ENCODE measurements around the gene STAG2. TPM values are rescaled to one million over a fixed set of nuclear protein-coding genes. Genes with fewer than 3 reads are reported as not detected.

The STAG2 gene
- total and polyA plus RNA-seq, 2 experiments from 2014 or later, result 16.5 to 70.9 TPM

- WGBS (ENCODE audit: low lambda C conversion rate, missing lambda C conversion rate), result 47% methylated on average over 35 of the region's 35 CpGs
- H3K4me2 ChIP-seq, result peak overlapping the region; percentile 80
- H3K79me2 ChIP-seq, result peaks cover 27% of the 10 kb centered on the region
- H3K27me3 ChIP-seq, result no peaks in the 10 kb centered on the region
- H3K9me3 ChIP-seq (ENCODE audit: low read depth), result no peaks in the 10 kb centered on the region
- H3K9me2 ChIP-seq (replicated peaks; ENCODE audit: insufficient read depth), result no peaks in the 10 kb centered on the region
- peaks cover 9% of the 10 kb centered on the region for H4K20me1 ChIP-seq (ENCODE audit: insufficient read depth, poor library complexity, severe bottlenecking)
- H3K4me1 ChIP-seq (ENCODE audit: insufficient read depth), result peaks cover 5% of the 10 kb centered on the region
- peak; percentile 27 for DNase-seq (ENCODE audit: low spot score)
- H2AFZ ChIP-seq, result peak overlapping the region; percentile 54
- TF ChIP-seq, protein P1, sequence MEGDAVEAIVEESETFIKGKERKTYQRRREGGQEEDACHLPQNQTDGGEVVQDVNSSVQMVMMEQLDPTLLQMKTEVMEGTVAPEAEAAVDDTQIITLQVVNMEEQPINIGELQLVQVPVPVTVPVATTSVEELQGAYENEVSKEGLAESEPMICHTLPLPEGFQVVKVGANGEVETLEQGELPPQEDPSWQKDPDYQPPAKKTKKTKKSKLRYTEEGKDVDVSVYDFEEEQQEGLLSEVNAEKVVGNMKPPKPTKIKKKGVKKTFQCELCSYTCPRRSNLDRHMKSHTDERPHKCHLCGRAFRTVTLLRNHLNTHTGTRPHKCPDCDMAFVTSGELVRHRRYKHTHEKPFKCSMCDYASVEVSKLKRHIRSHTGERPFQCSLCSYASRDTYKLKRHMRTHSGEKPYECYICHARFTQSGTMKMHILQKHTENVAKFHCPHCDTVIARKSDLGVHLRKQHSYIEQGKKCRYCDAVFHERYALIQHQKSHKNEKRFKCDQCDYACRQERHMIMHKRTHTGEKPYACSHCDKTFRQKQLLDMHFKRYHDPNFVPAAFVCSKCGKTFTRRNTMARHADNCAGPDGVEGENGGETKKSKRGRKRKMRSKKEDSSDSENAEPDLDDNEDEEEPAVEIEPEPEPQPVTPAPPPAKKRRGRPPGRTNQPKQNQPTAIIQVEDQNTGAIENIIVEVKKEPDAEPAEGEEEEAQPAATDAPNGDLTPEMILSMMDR (IDR thresholded peaks at IDR 0.05; ENCODE audit: poor library complexity), result no peak
- TF ChIP-seq EZH2phosphoT487 (IDR thresholded peaks at IDR 0.05; ENCODE audit: low read depth, severe bottlenecking, unreplicated experiment), result no peak
- H3K36me3 ChIP-seq (replicated peaks; ENCODE audit: insufficient read depth, low read depth), result no peaks in the 10 kb centered on the region
- H3K27ac ChIP-seq, result peak overlapping the region; percentile 98
- peak overlapping the region; percentile 47 for H3K4me3 ChIP-seq
These were observed 2.0 kb upstream of the STAG2 start for GRCh38 chrX:123959281-123960063.

DNA sequence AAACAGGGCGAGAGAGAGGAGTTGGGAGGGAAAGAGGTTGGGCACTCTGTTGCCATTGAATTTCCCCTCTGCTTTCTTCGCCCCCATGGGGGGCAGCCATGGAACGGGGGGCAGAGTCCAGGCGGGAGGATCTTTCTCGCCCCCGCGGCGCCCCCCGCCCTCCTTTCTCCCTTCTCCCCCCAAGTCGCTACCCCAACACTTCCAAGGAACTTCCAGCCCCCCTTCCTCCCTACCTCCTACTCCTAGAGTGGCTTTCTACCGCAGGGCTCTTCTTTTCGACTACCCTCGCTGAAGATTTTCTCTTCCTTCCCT, 594 bp upstream of the STAG2 start:
- Histone ChIP-seq H3K79me2 (peaks cover 42% of the 10 kb centered on the region), H3K4me2 (peak overlapping the region; percentile 65), H4K20me1 (ENCODE audit: insufficient read depth, poor library complexity, severe bottlenecking) (peaks cover 22% of the 10 kb centered on the region), H3K4me1 (ENCODE audit: insufficient read depth) (peaks cover 5% of the 10 kb centered on the region), H2AFZ (peak overlapping the region; percentile 67), H3K27ac (peak overlapping the region; percentile 100), H3K27me3 (no peaks in the 10 kb centered on the region), H3K9me2 (replicated peaks; ENCODE audit: insufficient read depth) (no peaks in the 10 kb centered on the region), H3K9me3 (ENCODE audit: low read depth) (no peaks in the 10 kb centered on the region), H3K4me3 (peak overlapping the region; percentile 80), H3K36me3 (replicated peaks; ENCODE audit: insufficient read depth, low read depth) (no peaks in the 10 kb centered on the region)
- 64% methylated on average over 4 of the region's 13 CpGs for WGBS (ENCODE audit: low lambda C conversion rate, missing lambda C conversion rate)
- TF ChIP-seq EZH2phosphoT487 (IDR thresholded peaks at IDR 0.05; ENCODE audit: low read depth, severe bottlenecking, unreplicated experiment) (no peak), EZH2 (IDR thresholded peaks at IDR 0.05; ENCODE audit: borderline replicate concordance) (no peak)
- TF ChIP-seq, protein P1 (IDR thresholded peaks at IDR 0.05; ENCODE audit: poor library complexity), result no peak
- DNase-seq (ENCODE audit: low spot score), result no peak

- no peak for TF ChIP-seq EZH2 (IDR thresholded peaks at IDR 0.05; ENCODE audit: borderline replicate concordance)
- no peak for DNase-seq (ENCODE audit: low spot score)
- peak overlapping the region; percentile 69 for H3K4me2 ChIP-seq
- H3K4me1 ChIP-seq (ENCODE audit: insufficient read depth), result peaks cover 5% of the 10 kb centered on the region
- H3K4me3 ChIP-seq, result peak overlapping the region; percentile 76
- H2AFZ ChIP-seq, result no peak overlapping the region
- peaks cover 31% of the 10 kb centered on the region for H4K20me1 ChIP-seq (ENCODE audit: insufficient read depth, poor library complexity, severe bottlenecking)
- no peaks in the 10 kb centered on the region for H3K9me3 ChIP-seq (ENCODE audit: low read depth)
- H3K27me3 ChIP-seq, result no peaks in the 10 kb centered on the region
- peaks cover 53% of the 10 kb centered on the region for H3K79me2 ChIP-seq
- H3K27ac ChIP-seq, result peak overlapping the region; percentile 100
- WGBS (ENCODE audit: low lambda C conversion rate, missing lambda C conversion rate), result 41% methylated on average over 21 of the region's 23 CpGs
- H3K9me2 ChIP-seq (replicated peaks; ENCODE audit: insufficient read depth), result no peaks in the 10 kb centered on the region
- H3K36me3 ChIP-seq (replicated peaks; ENCODE audit: insufficient read depth, low read depth), result no peaks in the 10 kb centered on the region
These were observed 531 bp downstream of the STAG2 start for GRCh38 chrX:123962006-123962467.

DNA sequence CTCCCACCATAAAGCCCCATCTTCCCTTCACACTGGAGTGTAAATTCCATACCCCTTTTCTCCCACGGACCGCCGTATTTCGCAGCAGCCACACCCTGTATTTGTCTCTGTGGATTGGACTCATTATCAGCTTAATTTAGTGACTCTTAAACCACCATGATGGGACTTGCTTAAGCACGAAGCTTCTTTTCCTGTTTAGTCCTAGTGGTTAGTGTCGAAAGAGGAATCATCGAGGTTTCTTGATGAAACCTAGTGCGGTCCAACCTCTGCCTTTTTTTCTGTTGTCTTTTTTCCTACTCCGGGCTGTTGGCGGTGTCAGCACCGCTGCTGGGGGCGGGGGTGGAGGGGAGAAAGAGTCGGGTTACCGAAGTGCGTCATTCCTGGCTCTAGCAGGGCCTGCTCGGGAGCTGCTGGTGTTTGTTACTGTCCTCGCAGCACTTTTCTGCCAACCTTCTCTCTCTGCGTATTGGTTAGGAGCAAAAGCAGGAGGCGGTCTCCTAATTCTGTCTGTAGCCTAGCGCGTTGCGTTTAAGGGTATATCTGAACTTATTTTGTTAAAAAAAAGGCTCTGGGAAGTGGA, 1.4 kb downstream of the STAG2 start:
- peak overlapping the region; percentile 76 for H3K4me3 ChIP-seq
- H3K4me1 ChIP-seq (ENCODE audit: insufficient read depth), result peaks cover 5% of the 10 kb centered on the region
- H3K9me2 ChIP-seq (replicated peaks; ENCODE audit: insufficient read depth), result no peaks in the 10 kb centered on the region
- no peaks in the 10 kb centered on the region for H3K36me3 ChIP-seq (replicated peaks; ENCODE audit: insufficient read depth, low read depth)
- H3K27me3 ChIP-seq, result no peaks in the 10 kb centered on the region
- H3K9me3 ChIP-seq (ENCODE audit: low read depth), result no peaks in the 10 kb centered on the region
- TF ChIP-seq EZH2phosphoT487 (IDR thresholded peaks at IDR 0.05; ENCODE audit: low read depth, severe bottlenecking, unreplicated experiment) (no peak), EZH2 (IDR thresholded peaks at IDR 0.05; ENCODE audit: borderline replicate concordance) (no peak)
- TF ChIP-seq, protein P1 (IDR thresholded peaks at IDR 0.05; ENCODE audit: poor library complexity), result no peak
- H3K4me2 ChIP-seq, result peak overlapping the region; percentile 75
- WGBS (ENCODE audit: low lambda C conversion rate, missing lambda C conversion rate), result 39% methylated on average over 22 of the region's 22 CpGs
- H3K27ac ChIP-seq, result peak overlapping the region; percentile 100
- peaks cover 37% of the 10 kb centered on the region for H4K20me1 ChIP-seq (ENCODE audit: insufficient read depth, poor library complexity, severe bottlenecking)
- DNase-seq (ENCODE audit: low spot score), result peak; percentile 92
- H3K79me2 ChIP-seq, result peaks cover 60% of the 10 kb centered on the region
- no peak overlapping the region for H2AFZ ChIP-seq
